Stimulated activated CD4-positive, alpha-beta T cell treated with anti-CD3 and anti-CD28 coated beads, Interleukin-12 subunit alpha, Interleukin-12 subunit beta, amount 100 ng/mL, for 48 hours (primary cell): ENCODE measurements around the gene TBRG4.

ENCODE experiments used
- DNase-seq, 3 donors: peaks; one replicate each; pipeline ENCODE4 v3.0.0-alpha.2; 2020; ENCODE audit warnings: low read depth in 2 of 3, low spot score in 1 of 3

TBRG4 gene

DNA sequence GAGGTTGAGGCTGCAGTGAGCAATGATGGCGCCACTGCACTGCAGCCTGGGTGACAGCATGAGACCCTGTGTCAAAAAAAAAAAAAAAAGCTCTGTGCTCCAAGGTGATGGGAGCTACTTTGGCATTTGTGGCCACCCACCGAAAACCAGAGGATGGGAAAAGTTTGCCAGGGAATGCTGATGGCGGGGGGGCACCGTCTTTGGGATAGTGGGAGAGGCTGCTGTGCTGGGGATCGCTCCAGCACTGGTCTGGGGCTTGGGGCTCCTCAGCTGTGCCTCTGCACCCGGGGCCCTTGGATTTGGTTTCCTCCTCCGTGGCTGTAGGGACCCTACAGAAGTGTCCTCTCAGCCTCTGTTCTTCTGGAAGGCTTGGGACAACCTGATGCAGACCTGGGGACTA lies 34.4 kb upstream of the TBRG4 start:
- no peak for DNase-seq

DNA sequence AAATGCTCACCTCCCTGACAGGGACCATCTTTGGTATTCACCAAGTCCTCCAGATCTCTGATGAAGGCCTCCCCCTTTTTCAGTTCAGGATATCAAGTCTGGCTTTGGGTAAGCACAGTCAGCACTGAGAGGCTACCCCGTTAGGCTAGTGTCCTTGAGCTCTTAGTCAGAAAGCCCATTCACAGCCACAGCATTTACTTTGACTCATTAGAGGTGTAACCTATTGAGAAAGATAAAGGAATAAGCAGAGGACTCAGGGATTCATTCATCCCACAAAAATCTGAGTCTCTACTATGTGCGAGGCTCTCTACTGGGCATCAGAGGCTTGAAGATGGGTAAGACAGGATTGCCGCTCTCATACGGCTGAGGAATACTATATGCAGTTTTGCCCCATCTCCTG lies 32.1 kb upstream of the TBRG4 start:
- DNase-seq, result no peak

DNA sequence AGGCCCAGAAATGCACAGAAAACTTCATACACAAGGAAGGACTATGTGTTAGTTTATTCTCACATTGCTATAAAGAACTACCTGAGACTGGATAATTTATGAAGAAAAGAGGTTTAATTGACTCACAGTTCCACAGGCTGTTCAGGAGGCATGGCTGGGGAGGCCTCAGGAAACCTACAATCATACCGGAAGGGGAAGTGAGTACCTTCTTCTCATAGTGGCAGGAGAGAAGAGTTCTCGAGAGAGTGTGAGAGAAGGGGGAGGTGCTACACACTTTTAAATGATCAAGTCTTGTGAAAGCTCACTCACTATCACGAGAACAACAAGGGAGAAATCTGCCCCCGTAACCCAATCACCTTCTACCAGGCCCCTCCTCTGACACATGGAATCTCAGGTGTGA lies 29.3 kb upstream of the TBRG4 start:
- DNase-seq, result no peak

DNA sequence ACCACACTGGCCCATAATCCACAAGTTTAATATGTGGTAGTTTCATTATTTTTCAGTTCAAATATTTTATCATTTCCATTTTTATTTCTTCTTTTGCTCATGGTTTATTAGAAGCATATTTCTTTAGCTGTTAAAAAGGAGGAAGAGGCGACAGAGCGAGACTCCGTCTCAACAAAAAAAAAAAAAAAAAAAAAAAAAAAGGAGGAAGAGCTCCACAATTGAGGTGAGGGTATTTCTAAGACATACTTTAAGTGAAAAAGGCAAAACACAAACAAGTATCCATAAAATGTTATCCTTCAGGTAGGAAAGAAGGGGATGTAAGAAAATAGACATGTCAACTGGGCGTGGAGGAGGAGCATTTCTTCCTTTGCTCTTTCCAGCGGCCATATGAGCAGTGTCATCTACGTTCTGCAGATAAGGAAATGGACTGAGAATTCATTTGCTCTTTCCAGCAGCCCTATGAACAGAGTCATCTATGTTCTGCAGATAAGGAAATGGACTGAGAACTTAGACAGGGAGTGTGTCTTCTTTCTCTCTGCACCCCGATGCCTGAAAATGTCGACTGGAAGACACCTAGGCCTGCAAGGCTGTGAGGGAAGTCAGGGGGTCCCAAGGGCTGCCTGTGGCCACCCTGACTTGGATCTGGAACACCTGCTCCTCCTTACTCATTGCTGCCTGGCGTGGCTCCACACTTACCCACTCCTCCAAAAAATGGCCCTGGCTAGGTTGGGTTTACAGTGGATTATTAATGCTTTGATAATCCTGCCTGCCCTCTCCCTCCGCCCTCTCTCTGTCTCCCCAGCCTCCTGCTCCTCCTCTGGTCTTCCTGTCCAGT lies 27.2 kb upstream of the TBRG4 start:
- no peak for DNase-seq

DNA sequence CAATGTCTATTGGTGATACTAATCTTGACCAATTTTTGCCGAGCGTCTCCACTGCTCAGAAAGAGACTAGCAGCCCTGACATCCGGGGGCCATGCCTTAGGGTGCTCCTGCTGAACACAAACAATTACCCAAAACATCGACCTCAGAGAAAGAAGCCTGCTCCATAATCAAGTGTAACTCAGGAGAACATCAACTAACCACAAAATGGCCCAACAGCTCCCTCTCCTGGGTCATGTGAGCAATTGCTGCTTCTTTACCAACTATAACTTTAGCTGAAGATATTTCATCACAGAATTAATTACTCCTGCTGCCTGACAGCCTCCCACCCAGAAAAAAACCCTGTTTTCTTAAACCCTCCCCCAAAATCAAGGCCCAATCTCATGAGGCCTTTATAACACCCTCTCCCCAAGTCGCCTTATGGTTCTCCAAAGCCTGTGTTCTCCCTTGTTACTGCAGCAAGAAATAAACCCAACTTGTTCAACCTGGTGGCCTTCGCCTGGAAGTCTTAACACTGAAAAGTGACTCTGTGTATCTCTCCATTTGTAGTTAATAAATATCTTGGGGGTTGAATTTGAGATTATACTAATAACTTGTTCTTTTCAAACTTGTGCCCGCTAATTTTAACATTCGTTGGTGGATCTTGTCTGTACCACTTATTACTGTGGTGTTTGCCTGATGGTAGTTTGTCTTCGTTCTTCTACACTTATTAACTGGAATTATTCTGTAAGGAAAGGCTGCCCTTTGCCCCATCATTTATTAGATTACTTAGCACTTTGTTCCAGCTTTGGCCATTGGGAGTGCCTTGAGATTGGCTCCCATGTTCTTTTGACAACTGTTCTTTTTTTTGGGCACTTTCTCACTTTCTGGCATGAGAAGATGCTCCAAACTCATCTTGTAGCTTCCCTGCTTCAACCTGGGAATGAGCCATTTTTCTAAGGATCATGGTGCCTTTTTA lies 24.9 kb upstream of the TBRG4 start:
- peak; percentile 41 to 69 (median 51) for DNase-seq

DNA sequence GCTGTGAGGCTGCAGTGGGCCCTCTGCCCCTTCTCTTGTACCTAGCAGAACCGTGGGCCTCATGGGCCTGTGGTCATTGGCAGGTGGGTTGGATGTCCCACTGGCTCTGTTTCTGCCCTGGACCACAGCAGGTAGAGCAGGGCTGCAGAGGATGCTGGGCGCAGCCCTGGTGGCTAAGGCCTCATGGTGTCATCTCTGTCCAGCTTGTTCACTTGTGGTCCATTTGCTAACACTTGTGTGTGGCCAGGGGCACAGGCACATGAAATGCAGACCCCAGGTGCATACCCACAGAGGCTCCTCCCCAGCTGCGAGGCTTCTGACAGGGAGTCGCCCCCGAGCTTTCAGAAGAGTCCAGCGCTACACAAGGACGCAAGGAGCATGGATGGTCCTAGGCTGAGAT lies 22.4 kb upstream of the TBRG4 start:
- no peak for DNase-seq

DNA sequence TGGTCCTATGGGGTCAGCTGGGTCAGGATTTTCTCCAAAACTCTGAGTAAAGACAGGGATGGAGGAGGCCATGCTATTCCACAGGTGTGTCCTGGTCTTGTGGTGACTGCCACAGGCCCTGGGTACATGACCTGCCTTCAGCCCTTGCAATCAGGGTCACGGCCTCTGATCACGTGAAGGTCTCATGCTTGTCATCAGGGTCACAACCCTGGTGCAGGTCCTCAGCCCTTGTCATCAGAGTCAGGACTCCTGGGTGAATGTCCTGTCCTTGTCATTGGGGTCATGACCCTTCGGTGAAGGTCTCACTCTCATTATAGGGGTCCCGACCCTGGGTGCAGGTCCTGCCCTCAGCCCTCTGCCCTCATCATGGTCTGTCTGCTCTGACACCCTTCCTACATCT lies 21.9 kb upstream of the TBRG4 start:
- no peak for DNase-seq

DNA sequence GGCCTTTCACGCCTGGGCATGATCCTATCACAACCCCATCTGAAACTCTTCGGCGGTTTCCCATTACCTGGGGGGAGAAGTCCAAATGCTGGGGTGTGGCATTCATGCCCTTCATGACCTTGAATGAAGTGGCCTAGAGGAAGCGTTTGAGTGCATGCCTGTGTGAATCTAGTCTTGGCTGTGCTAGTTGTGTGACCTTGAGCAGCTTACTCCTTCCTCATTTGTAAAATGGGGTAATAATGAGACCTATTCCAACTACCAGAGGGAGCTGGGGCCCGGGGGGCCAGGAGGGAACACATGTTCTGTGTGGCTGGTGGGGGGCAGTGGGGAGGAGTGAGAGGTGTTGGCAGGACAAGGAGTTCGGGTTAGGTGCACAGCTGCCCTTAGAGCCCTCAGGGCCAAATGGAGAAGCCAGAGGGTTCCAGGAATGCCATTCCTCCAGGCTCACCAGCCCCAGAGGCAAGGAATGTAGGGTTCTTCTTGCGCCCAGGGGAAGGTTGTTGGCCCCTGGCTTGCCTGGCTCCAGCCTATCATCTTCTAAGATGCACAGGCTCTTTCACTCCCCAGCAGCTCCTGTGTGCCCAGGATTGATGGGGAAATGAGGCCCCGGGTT lies 21.3 kb upstream of the TBRG4 start:
- no peak for DNase-seq

DNA sequence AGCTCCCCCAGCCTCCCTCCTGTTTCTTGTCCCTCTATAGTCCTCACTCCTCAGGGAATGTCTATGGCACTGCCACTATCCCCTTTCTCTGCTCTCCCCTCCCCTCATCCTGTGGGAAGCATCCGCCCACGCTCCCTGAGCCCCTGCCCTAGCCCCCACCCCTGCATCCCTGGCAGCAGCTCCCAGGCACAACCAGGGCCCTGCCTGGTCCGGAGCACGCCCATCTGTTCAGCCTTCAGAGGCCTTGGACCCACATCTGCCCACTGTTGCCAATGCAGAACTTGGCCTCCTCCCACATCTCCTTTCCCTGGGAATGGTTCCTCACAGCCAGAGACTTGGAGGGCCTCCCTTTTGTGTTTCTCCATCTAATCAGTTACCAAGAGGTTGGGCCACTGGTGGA lies 20.4 kb upstream of the TBRG4 start:
- no peak for DNase-seq

DNA sequence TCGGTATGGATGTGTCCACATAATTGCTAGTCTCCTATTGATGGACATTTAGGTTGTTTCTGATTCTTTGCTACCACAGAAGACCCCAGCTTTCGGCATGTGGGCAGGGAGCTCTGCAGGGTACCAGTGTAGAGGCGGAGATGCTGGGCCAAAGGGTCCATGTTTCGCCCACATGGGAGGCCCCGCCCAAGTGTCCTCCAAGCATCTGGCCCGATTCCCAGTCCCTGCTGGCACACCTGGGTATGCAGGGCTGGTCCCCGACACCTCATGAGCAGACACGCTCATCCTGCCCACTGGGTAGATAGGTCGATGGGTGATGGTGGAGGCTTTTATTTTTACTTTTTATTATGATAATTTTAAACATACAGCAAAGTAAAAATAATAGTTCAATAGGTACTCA lies 19.4 kb upstream of the TBRG4 start:
- DNase-seq, result no peak

DNA sequence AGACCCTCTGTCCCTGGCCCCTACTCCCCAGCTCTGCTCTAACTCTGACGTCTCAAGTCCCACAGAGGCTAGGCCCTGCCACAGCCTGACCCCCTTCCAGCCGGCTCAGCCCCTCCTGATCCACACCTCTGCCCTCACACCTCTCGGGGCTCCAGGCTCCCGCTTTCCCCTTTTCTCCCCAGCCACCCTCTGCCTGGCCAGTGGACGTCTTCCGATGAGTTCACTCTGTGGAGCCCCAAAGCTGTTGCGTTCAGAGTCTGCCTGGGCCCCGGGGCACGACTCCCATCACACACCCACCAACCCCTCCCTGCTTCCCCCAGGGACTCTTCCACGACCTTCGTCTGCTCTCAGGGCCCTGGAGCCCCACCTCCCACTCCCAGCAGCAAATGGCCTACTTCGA lies 18.4 kb upstream of the TBRG4 start:
- no peak for DNase-seq

DNA sequence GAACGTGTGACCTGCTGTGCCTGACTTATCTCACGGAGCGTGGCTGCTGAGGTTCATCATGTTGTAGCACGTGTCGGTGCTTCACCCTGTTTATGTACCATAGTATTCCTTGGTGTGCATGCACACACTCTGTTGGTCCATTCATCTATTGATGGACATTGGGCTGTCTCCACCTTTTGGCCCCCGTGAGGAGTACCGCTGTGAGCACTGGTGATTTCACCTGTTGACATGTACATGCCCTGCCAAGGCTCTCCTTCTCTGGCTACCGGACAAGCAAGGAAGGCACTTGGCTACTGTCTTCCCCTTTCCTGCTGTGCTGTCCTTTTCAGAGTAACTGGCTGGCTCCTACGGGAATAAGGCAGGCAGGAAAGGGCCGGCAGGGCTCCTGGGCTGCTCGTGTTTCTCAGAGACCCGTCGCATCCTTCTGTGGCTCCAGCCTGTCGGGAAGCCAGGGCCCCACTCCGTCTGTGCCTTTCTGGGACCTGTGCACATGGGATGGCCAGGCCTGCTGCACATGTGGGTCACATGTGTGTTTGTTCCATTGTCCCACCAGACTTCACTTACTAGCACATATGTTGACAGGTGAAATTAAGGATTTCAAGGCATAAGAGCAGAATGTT lies 17.8 kb upstream of the TBRG4 start:
- no peak for DNase-seq

DNA sequence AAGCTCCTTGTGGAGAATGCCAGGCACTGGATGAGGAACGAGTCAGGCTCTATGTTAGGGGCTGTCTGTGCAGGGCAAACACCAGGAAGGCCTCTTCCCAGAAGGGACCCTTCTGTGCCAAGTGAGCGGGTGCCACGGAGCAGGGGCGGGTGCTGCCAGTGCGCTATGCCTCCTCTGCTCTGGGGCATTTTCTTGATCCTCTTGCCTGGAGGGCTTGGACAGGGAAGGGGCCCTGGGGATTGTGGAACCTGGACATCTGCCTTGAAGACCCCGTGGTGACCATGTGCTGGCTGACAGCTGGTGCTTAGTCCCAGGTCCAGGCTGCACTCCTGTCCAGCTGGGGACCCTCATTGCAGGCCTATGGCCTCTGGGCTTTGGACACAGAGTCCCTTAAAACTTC lies 15.4 kb upstream of the TBRG4 start:
- DNase-seq, result no peak

DNA sequence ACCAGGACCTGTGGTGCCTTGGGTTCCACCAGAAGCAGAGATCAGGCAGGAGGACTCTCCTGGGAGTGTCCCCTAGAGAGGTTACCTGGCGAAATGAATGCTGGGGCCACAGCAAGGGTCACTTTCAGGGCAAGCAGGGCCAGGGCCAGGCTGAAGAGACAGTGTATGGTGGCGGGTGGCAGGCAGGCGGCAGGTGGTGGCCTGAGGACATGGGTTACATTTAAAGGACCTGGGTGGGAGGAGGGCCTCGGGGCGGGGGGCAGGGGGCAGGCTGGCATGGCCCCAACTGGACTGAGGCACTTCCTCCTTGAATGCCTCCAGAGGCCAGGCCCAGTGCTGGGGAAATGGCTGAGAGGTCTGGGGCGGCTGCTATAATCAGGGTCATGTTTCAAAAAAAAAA lies 14.7 kb upstream of the TBRG4 start:
- no peak for DNase-seq

DNA sequence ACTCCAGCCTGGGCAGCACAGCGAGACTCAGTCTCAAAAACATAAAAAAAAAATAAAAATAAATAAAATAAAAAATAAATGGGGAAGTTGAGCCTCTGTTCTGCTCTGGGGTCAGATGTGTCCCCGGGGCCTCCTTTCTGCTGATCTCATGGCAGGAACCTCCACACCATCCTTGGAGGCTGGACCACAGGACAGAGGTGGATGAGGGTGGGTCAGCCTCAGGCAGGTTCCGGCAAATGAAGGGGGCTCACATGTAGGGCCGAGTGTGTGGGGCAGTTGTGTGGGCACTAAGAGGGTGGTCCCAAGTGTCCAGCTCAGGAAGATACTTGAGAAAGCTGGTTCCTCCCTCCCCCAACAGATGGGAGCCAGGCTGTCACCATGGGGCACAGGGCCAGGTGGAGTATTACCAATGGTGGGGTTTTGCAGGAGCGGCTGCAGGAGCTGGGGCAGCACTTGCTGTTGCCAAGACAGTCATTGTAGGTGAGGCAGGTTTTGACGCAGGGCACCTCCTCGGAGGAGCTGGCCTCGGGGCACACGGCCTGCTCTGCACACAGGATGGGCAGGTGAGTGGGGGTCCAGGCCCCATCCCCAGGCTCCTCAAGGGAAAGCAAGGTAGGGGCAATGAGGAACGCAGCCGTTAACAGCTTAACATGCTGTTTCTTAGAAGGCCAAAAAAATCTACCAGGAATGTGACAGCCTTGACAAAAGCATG lies 13.9 kb upstream of the TBRG4 start:
- no peak for DNase-seq

DNA sequence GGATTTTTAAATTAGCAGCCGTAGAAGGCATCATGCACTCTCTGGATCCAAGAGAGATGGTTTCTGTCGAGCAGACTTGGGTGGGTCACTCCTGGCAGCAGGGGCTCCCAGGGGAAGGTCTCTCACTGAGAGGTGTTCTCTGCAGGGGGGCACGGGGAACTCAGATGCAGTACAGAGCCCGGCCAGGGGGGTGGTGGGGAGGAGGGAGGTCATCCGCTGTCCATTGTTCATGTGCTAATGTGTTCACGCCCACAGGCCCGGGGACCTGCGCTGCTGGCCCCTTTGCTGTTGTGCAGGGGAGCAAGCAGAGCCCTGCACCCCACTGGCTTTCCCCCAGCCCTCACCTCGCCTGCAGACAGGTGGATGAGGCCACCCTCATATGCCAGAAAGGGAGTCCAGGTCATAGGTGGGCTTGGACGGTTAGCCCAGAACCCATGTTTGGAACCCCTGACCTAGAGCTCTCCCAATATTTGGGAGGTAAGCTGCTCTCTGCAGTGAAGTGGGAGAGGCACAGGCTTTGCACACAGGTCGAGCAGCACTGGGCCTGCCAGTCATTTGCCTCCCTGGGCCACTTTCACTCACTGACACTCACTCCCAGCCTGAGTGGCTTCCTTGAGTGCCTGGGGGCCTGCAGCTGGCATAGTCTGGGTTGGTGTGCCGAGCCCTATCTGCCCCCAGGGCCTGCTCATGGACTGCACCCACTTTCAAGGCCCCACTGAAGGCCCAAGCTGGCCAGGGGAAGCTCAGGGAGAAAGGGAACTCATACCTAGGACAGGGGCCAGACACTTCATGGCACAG lies 12.6 kb upstream of the TBRG4 start:
- DNase-seq, result no peak

DNA sequence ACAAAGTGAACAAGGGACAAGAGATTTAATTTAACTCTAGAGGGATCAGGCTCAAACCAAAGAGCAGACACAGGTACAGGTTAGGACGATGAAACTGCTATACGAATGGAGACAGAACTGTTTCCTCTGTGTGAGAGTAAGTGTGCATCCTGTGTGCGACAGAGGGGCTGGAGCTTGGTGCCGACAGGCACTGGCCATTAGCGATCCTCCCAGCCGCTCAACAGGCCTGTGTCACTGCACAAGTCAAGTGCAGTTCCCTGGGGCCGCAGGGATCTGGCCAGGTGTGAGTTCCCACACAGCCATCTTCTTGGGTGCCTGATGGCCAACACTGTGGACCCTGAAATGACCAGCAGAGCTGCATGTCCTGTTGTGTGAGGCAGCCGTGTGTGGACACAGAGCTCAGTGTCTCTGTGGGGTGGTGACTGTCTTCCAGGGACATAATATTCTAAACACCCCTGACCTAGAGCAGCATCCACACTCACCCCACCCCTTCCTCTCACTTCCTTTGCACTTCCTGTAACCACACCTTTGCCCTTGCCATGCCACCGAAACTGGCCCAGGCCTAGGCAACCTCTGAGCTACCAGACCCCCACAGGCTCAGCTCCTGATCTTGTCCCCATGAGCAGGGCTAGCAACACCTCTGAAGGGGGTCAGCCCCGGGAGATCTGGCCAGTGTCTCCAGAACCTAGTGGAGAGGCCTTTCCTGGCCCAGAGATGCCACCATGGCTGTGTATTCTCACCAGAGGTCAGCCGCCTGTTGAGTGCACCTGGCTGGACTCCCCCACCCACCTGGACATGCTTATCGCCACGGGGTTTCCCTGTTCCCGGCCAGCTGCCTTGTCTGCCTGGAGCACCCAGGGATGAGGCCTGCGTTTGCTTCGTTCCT lies 11.7 kb upstream of the TBRG4 start:
- no peak for DNase-seq

DNA sequence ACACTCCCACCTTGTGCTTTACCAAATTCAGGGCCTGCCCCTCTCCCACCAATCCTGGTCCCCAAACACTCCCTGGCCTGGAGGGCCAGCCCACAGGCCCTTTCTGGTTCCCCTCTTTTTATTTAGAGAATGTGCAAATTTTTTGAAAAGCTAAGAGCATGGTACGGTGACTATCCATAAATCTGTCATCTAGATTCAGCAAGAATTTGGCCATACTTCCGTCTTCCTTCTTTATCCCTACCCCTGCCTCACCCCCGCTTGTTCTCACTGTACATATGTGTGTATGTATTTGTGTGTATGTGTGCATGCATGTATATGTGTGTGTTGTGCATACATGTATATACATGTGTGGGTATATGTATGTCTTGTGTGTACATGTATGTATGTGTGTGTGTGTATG lies 8.1 kb upstream of the TBRG4 start:
- DNase-seq, result no peak

DNA sequence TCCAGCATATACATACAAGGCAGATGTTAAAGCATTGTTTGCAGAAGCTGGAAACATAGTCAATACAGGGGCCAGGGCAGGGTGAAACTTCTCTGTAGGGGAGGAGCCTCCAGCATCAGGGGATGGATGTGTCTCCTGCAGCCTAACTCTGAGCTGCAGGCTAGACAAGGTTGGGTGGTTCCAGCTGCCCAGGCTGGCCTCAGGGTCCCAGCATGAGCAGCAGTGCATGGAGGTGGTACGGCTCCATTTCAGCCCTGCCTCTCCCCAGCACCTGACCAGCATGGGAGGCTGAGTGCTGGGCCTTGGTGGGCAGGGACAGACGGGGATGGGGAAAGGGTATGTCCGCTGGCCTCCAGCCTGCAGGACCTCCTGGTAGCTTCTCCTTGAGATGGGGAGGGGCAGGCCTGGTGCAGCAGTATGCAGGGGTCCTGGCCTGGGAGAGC lies 7.4 kb upstream of the TBRG4 start:
- no peak for DNase-seq
